HL-60 (cell line): ENCODE data around the gene NPR2.

Experiments used
- DNase-seq, 2 experiments: peaks; one replicate each; pipeline ENCODE4 v3.0.0-alpha.2; 2010 to 2020; ENCODE audit warnings: low read depth in 1 of 2, low spot score in 1 of 2
- H3K27ac ChIP-seq: fragments of 250-450 bp; sonication (Bioruptor Pico); replicated peaks from 2 replicates; pipeline ENCODE4 v1.5.1; 2020; ENCODE audit warnings: mild to moderate bottlenecking, moderate library complexity
- H3K27me3 ChIP-seq: fragments of 250-450 bp; sonication (Bioruptor Pico); 2 replicates; pipeline ENCODE4 v1.5.1; 2021; ENCODE audit warnings: mild to moderate bottlenecking, moderate library complexity; ENCODE audit not compliant: insufficient read depth, poor library complexity, severe bottlenecking
- H3K4me3 ChIP-seq: replicated peaks from 2 replicates; pipeline ENCODE4 v1.5.1; 2011; ENCODE audit warnings: mild to moderate bottlenecking, control low read depth, low read length; ENCODE audit not compliant: insufficient read depth
- CTCF ChIP-seq: IDR thresholded peaks from one replicate; pipeline ENCODE4 v1.5.1; 2011; ENCODE audit warnings: low read length, control low read depth, inconsistent platforms; ENCODE audit not compliant: insufficient read depth
- GABPA ChIP-seq: IDR thresholded peaks from 2 replicates; pipeline ENCODE4 v1.6.1; 2012; ENCODE audit warnings: low read depth
- POLR2AphosphoS5 ChIP-seq: IDR thresholded peaks from 2 replicates; pipeline ENCODE4 v1.6.1; 2012; ENCODE audit warnings: low read depth
- REST ChIP-seq: IDR thresholded peaks from 2 replicates; pipeline ENCODE4 v1.6.1; 2012; ENCODE audit warnings: low read depth; ENCODE audit not compliant: insufficient replicate concordance
- SPI1 ChIP-seq: IDR thresholded peaks from 2 replicates; pipeline ENCODE4 v1.6.1; 2012; ENCODE audit warnings: low read depth, mild to moderate bottlenecking, borderline replicate concordance

Gene NPR2

GRCh38 chr9:35771075-35771433 lies 20.3 kb upstream of the NPR2 start:
- DNase-seq = no peak
- TF ChIP-seq CTCF = no peak
- no peak for TF ChIP-seq REST
- TF ChIP-seq GABPA = no peak
- Histone ChIP-seq H3K4me3 (no peak overlapping the region), H3K27me3 (no peaks in the 10 kb centered on the region), H3K27ac (no peak overlapping the region)

- no peak for DNase-seq
- no peak overlapping the region for H3K4me3 ChIP-seq
- H3K27me3 ChIP-seq = no peaks in the 10 kb centered on the region
- H3K27ac ChIP-seq = no peak overlapping the region
- TF ChIP-seq SPI1 = no peak
- TF ChIP-seq CTCF = no peak
- no peak for TF ChIP-seq POLR2AphosphoS5
- TF ChIP-seq REST = no peak
- TF ChIP-seq GABPA = no peak
Observed at GRCh38 chr9:35771534-35771933, 19.9 kb upstream of the NPR2 start.

GRCh38 chr9:35771943-35772342 lies 19.4 kb upstream of the NPR2 start:
- no peak for DNase-seq
- no peak for TF ChIP-seq REST
- no peak for TF ChIP-seq POLR2AphosphoS5
- no peak for TF ChIP-seq SPI1
- TF ChIP-seq CTCF = no peak
- no peak for TF ChIP-seq GABPA
- Histone ChIP-seq H3K27me3 (no peaks in the 10 kb centered on the region), H3K27ac (no peak overlapping the region), H3K4me3 (no peak overlapping the region)
